Ovary (tissue), 9 donors: ENCODE measurements around the gene IQCM. TPM values are rescaled to one million over a fixed set of nuclear protein-coding genes. Genes with fewer than 3 reads are reported as not detected.

Experiments
- DNase-seq, 5 donors: peaks; one replicate each; pipeline ENCODE4 v3.0.0-alpha.2; 2019 to 2020
- H3K27ac ChIP-seq, 2 donors: fragments of 200-600 bp; one replicate each; pipeline versions ENCODE4 v1.5.1 to v1.8.0; 2019 to 2022
- H3K27me3 ChIP-seq: fragments of 200-600 bp; one replicate; pipeline ENCODE4 v1.8.0; 2022
- H3K36me3 ChIP-seq: fragments of 200-600 bp; sonication (generic); one replicate; pipeline ENCODE4 v1.5.1; 2019
- H3K4me1 ChIP-seq: one replicate; pipeline ENCODE4 v1.8.1; 2013; ENCODE audit warnings: mild to moderate bottlenecking, moderate library complexity; ENCODE audit not compliant: insufficient read depth
- H3K4me3 ChIP-seq: fragments of 200-600 bp; sonication (generic); one replicate; pipeline ENCODE4 v1.5.1; 2017
- H3K9me3 ChIP-seq, 2 donors: fragments of 200-600 bp in 1 of 2; sonication (generic) in 1 of 2; one replicate each; pipeline versions ENCODE4 v1.5.1 to v1.8.1; 2013 to 2019; ENCODE audit warnings: mild to moderate bottlenecking in 1 of 2, moderate library complexity in 1 of 2
- CTCF ChIP-seq, 3 donors: fragments of 450-650 bp in 2 of 3; fragments of 200-600 bp in 1 of 3; IDR thresholded peaks; one replicate each; pipeline versions ENCODE4 v1.5.1 to v1.8.0; 2016 to 2022; ENCODE audit warnings: antibody characterized with exemption in 3 of 3, mild to moderate bottlenecking in 1 of 3
- EP300 ChIP-seq: sonication (generic); formaldehyde crosslinking; IDR thresholded peaks from one replicate; pipeline ENCODE4 v1.6.1; 2017; ENCODE audit warnings: antibody characterized with exemption
- POLR2A ChIP-seq: fragments of 450-650 bp; IDR thresholded peaks from one replicate; pipeline ENCODE4 v1.6.1; 2017; ENCODE audit warnings: antibody characterized with exemption, mild to moderate bottlenecking, moderate library complexity
- WGBS, 3 donors: extraction: QIAGEN DNeasy Blood & Tissue Kit in 1 of 3; methylation state at CpG; one replicate each; pipeline versions ENCODE4 v1.1.5 to v1.1.7; 2013 to 2017; 5-methylcytosine and 5-hydroxymethylcytosine counted together
- intact Hi-C, 4 donors: fragments of 100-400 bp; cut with DNase I; formaldehyde crosslinking; loops; one replicate each; pipeline versions ENCODE4 v1.11.0 to v1.15.1; 2022 to 2023
- polyA plus RNA-seq, 2 donors: library from polyadenylated mRNA; stranded (reverse); fragments of 200-250 nt in 1 of 2; fragments of 350-450 nt in 1 of 2; fragmentation: Illumina TruSeq in 1 of 2; extraction: RNeasy Lipid Tissue Mini Kit (QIAGEN cat#74804) in 1 of 2; gene quantifications; one replicate each; pipeline ENCODE4 v1.2.3, GENCODE V29; 2013 to 2014
- total RNA-seq, 7 donors: library from RNA; depleted of rRNA in 2 of 7; stranded (reverse); fragments of >200 nt in 2 of 7; fragmentation: NEBNext Ultra II Directional in 3 of 7; extraction: Animal tissue kit (Norgen Biotek cat#: 25700) in 3 of 7; gene quantifications; one replicate each; pipeline versions ENCODE4 v1.1.0 to v1.2.4, GENCODE V29; 2016 to 2023
- donor health status: DM: no; HTN: no; CAD: no; lungs with moderate emphysema.
- donor health status: DM: no; HTN: no; CAD: no.
- donor health status: Bipolar disorder and iron deficiency.
- donor health status: DM: yes; HTN: yes; CAD: no.
- donor health status: DM: no; HTN: no; CAD: no.
- donor health status: DM: yes; HTN: yes; CAD: no.

IQCM gene
- total and polyA plus RNA-seq, 9 donors, result not detected

GRCh38 chr4:149572716-149573115 is 242.9 kb downstream of the IQCM start:
- no peak for TF ChIP-seq CTCF (IDR thresholded peaks at IDR 0.05)
- TF ChIP-seq EP300, result no peak
- no peak for TF ChIP-seq POLR2A
- WGBS, 3 donors, result 92 to 96% (median 93%) methylated on average over 1 of the region's 1 CpG

DNA sequence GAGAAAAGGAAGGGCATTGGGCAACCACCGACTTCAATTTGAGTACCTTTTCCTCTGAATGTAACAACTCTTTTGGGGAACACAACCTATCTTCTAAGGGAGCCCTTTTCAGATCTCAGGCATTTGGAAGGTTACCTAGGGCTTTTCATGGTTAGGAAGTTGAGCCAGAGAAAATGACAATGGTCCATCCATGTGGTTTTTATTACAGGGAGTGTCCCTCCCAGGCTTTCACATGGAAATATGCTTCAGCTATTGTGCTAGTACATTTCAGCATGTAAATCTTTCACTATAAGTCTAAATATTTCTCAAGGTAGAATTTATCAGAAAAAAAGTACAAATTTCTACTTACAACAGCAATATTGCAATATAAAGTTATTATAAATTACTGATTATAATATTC is 259.8 kb downstream of the IQCM start:
- H3K9me3 ChIP-seq, result no peaks in the 10 kb centered on the region
- no peak overlapping the region for H3K4me3 ChIP-seq
- DNase-seq, result no peak
- no peaks in the 10 kb centered on the region for H3K27me3 ChIP-seq
- no peaks in the 10 kb centered on the region for H3K4me1 ChIP-seq
- TF ChIP-seq CTCF (IDR thresholded peaks at IDR 0.05) (no peak), POLR2A (no peak), EP300 (no peak)
- no peak overlapping the region for H3K27ac ChIP-seq
- 72 to 81% (median 80%) methylated on average over 1 of the region's 1 CpG for WGBS, 3 donors
- no peaks in the 10 kb centered on the region for H3K36me3 ChIP-seq
- intact Hi-C loops, result no loop called here

More at GRCh38 chr4:149572716-149573115, 242.9 kb downstream of the IQCM start:
- Histone ChIP-seq H3K27ac (no peak overlapping the region), H3K4me1 (no peaks in the 10 kb centered on the region), H3K4me3 (no peak overlapping the region), H3K27me3 (no peaks in the 10 kb centered on the region), H3K9me3 (no peaks in the 10 kb centered on the region), H3K36me3 (no peaks in the 10 kb centered on the region)
- intact Hi-C loops, result no loop called here
- DNase-seq, result no peak

- no peaks in the 10 kb centered on the region for H3K4me1 ChIP-seq
- H3K27me3 ChIP-seq, result no peaks in the 10 kb centered on the region
- 35 to 54% (median 36%) methylated on average over 1 of the region's 1 CpG for WGBS, 3 donors
- TF ChIP-seq POLR2A, result no peak
- no peak for TF ChIP-seq CTCF (IDR thresholded peaks at IDR 0.05)
- no peak for TF ChIP-seq EP300
- H3K36me3 ChIP-seq, result no peaks in the 10 kb centered on the region
- no peak for DNase-seq
- H3K27ac ChIP-seq, result no peak overlapping the region
- intact Hi-C loops, result no loop called here
- H3K9me3 ChIP-seq, result no peaks in the 10 kb centered on the region
- no peak overlapping the region for H3K4me3 ChIP-seq
Observed at GRCh38 chr4:149555146-149555545, 260.5 kb downstream of the IQCM start.

- Histone ChIP-seq H3K4me3 (no peak overlapping the region), H3K4me1 (no peaks in the 10 kb centered on the region), H3K9me3 (no peaks in the 10 kb centered on the region), H3K27me3 (no peaks in the 10 kb centered on the region), H3K27ac (no peak overlapping the region), H3K36me3 (no peaks in the 10 kb centered on the region)
- WGBS, 3 donors, result 30 to 54% (median 36%) methylated on average over 6 of the region's 6 CpGs
- no peak for TF ChIP-seq POLR2A
- TF ChIP-seq CTCF (IDR thresholded peaks at IDR 0.05), result no peak
- no peak for TF ChIP-seq EP300
- intact Hi-C loops, result no loop called here
- no peak for DNase-seq
Observed at GRCh38 chr4:149553959-149554520, 261.6 kb downstream of the IQCM start.
